Colonic mucosa (tissue), 4 donors: Measurements from ENCODE around the gene PHACTR4. TPM values are rescaled to one million over a fixed set of nuclear protein-coding genes. Genes with fewer than 3 reads are reported as not detected.
"Not testable (repeated sequence)": the region's sequence is repeated elsewhere in the genome, so short reads cannot be mapped to it uniquely, and the experiment has no call there.

Experiments
- DNase-seq: peaks from one replicate; pipeline ENCODE4 v3.0.0-alpha.2; 2020
- H3K27ac ChIP-seq: fragments of 200-600 bp; one replicate; pipeline ENCODE4 v1.8.0; 2021
- H3K27me3 ChIP-seq: fragments of 200-600 bp; one replicate; pipeline ENCODE4 v1.8.0; 2021
- H3K36me3 ChIP-seq: fragments of 200-600 bp; one replicate; pipeline ENCODE4 v1.8.0; 2021
- H3K4me1 ChIP-seq: fragments of 200-600 bp; one replicate; pipeline ENCODE4 v1.8.0; 2021; ENCODE audit warnings: mild to moderate bottlenecking
- H3K4me3 ChIP-seq: fragments of 200-600 bp; one replicate; pipeline ENCODE4 v1.8.0; 2021
- H3K9ac ChIP-seq, 2 donors: one replicate each; pipeline ENCODE4 v1.7.0; 2013; ENCODE audit warnings: control low read depth in 2 of 2, low read depth in 2 of 2, low read length in 2 of 2
- H3K9me3 ChIP-seq: fragments of 200-600 bp; one replicate; pipeline ENCODE4 v1.8.0; 2021
- CTCF ChIP-seq: fragments of 200-600 bp; IDR thresholded peaks from one replicate; pipeline ENCODE4 v1.8.0; 2022; ENCODE audit warnings: antibody characterized with exemption, mild to moderate bottlenecking
- intact Hi-C: fragments of 100-400 bp; cut with DNase I; formaldehyde crosslinking; loops from one replicate; pipeline ENCODE4 v1.14.1; 2022
- total RNA-seq, 2 donors: library from RNA; stranded (reverse); fragmentation: NEBNext Ultra II Directional in 1 of 2; extraction: Animal tissue kit (Norgen Biotek cat#: 25700) in 1 of 2; gene quantifications; one replicate each; pipeline ENCODE4 v1.2.1, GENCODE V29; 2021
- donor health status: healthy.
- donor health status: DM: no; HTN: no; CAD: no.
- donor health status: DM: no; HTN: no; CAD: no.

The PHACTR4 gene
- total RNA-seq: 10 to 100 TPM; 43.1 to 49.8 TPM

DNA sequence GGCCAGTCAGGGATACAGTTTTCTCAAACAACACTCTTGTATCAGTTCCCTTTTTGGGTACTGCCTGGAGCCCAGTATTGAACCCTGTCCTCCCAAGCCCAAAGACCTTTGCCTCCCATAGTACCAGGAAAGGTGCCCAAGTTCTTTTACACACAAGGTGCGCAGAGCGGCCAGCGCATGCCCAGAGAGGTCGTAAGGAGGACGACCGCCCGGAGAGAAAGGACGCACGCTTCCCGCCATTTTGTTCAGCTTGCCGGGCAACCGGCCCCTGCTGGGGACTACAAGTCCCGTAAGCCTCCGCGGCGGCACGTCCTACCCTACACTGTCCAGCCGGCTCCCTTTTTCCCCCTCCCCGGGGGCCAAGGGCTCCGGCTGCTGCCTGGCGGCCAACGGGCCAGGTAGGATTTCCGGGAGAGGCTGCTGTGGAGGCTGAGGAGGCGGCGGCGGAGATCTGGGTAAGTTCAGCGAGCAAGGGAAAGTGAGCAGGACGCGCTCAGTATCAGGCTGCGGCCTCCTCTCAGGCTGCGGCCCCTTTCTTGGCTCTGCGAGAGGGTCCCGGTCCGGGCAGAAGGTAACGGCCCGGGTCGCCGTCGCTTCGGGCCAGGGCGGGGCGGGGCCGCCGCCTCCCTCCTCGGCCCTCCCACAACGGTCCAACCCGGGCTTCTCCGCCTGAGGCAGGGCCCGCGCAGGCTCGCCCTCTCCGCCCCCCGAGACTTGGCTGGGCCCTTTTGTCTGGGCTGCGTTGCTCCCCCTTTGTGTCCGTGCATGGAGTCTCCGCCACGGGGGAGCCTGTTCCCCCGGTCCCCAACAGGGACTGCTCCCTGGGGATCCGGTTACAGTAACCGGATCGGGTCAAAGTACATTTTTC lies at the start of gene PHACTR4:
TSS of gene PHACTR4 (plus strand) at position 370 of the 868 bp plus-strand sequence. CDS start 37,708 bp downstream, outside the sequence.
- no peak for TF ChIP-seq CTCF
- H3K4me1 ChIP-seq: peaks cover 12% of the 10 kb centered on the region

DNA sequence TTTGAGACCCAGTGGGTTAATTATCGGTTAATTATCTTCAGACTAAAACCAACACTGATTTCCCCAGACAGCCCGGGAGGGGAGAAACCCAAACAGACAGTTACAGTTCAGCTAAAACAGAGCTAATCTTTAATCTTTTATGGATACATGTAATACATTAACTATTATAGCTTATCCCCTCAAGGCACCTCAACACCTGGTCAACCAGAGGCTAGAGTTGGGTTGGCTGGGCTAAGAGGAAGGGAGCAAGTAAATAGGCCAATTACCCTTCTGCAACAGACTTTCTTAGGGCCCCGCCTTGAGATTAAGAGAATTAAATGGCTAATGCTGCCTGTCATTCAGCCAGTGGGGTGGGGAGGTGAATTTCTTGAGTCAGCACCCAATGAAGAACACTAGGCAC lies 47.3 kb upstream of the PHACTR4 start:
- no peaks in the 10 kb centered on the region for H3K4me1 ChIP-seq
- no peaks in the 10 kb centered on the region for H3K9me3 ChIP-seq
- no peak overlapping the region for H3K9ac ChIP-seq
- H3K36me3 ChIP-seq: no peaks in the 10 kb centered on the region
- no peak overlapping the region for H3K4me3 ChIP-seq
- peak; percentile 84 for DNase-seq
- no peak for TF ChIP-seq CTCF
- intact Hi-C loops: no loop called here
- H3K27me3 ChIP-seq: no peaks in the 10 kb centered on the region
- peak overlapping the region; percentile 83 for H3K27ac ChIP-seq

More for the DNA sequence above, at the start of gene PHACTR4:
- H3K9me3 ChIP-seq: no peaks in the 10 kb centered on the region
- peak within 1 kb of the TSS; percentile 84 to 91 for H3K9ac ChIP-seq
- H3K4me3 ChIP-seq: peak within 1 kb of the TSS; percentile 88
- intact Hi-C loops: no loop called here
- H3K27ac ChIP-seq: peak within 1 kb of the TSS; percentile 97
- no peaks in the 10 kb centered on the region for H3K36me3 ChIP-seq
- peak; percentile 94 for DNase-seq
- no peaks in the 10 kb centered on the region for H3K27me3 ChIP-seq

DNA sequence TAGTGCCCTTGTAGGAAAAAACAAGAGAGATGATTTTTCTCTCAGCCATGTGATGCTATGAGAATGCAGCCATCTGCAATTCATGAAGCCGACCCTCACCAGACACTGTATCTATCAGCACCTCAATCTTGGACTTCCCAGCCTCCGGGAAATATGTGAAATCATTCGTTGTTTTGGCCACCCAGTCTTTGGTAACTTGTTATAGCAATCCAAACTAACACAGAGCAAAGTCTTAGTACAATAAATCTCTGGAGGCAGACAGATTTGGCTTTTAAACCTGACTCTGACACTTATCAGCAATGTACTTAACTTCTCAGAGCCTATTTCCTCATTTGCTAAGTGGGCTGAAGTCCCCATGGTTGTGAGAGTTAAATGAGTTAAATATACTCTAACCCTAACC lies 45.8 kb upstream of the PHACTR4 start:
- peak overlapping the region; percentile 83 for H3K27ac ChIP-seq

GRCh38 chr1:28326515-28326914 lies 43.0 kb upstream of the PHACTR4 start:
- TF ChIP-seq CTCF: no peak
- H3K27me3 ChIP-seq: no peaks in the 10 kb centered on the region
- H3K4me1 ChIP-seq: peaks cover 6% of the 10 kb centered on the region
- H3K4me3 ChIP-seq: no peak overlapping the region
- H3K27ac ChIP-seq: peak overlapping the region; percentile 87
- no peak for DNase-seq
- intact Hi-C loops: no loop called here
- H3K9ac ChIP-seq: no peak overlapping the region
- H3K36me3 ChIP-seq: no peaks in the 10 kb centered on the region
- H3K9me3 ChIP-seq: no peaks in the 10 kb centered on the region

More for the DNA sequence above, 45.8 kb upstream of the PHACTR4 start:
- no peak for DNase-seq
- intact Hi-C loops: no loop called here
- Histone ChIP-seq H3K36me3 (no peaks in the 10 kb centered on the region), H3K27me3 (no peaks in the 10 kb centered on the region), H3K4me3 (no peak overlapping the region), H3K4me1 (peaks cover 6% of the 10 kb centered on the region), H3K9ac (peak overlapping the region in 1 of 2 donors; percentile 44), H3K9me3 (no peaks in the 10 kb centered on the region)
- TF ChIP-seq CTCF: no peak

DNA sequence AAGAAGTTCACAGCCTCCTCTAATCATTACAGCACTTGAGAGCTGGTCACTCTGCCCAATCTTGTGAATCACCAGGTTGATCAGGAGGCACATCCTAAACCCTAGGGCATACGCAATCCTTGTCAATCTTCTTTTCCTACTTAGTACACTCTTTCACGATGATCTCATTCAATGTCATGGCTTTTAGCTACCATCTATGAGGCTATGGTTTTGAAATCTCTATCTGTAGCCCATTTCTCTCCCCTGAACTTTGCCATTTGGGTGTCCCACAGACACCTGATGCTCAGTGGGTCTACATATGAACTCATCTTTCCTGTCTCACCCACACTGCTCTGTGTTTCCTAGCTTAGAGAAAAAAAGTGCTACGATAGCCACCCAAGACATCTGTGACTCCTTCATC lies 42.6 kb upstream of the PHACTR4 start:
- no peak for TF ChIP-seq CTCF
- Histone ChIP-seq H3K9me3 (no peaks in the 10 kb centered on the region), H3K9ac (no peak overlapping the region), H3K27me3 (no peaks in the 10 kb centered on the region), H3K4me3 (no peak overlapping the region), H3K27ac (peak overlapping the region; percentile 87), H3K36me3 (no peaks in the 10 kb centered on the region), H3K4me1 (peaks cover 6% of the 10 kb centered on the region)
- DNase-seq: no peak
- intact Hi-C loops: no loop called here

- H3K9me3 ChIP-seq, H3K4me1 ChIP-seq, H3K36me3 ChIP-seq, H3K4me3 ChIP-seq, intact Hi-C loops, H3K9ac ChIP-seq, H3K27me3 ChIP-seq: not testable (repeated sequence)
- peak; percentile 74 for DNase-seq
- H3K27ac ChIP-seq: peak overlapping the region; percentile 87
Observed at GRCh38 chr1:28327431-28327830, 42.1 kb upstream of the PHACTR4 start.
